ENCODE measurements around the gene CACNA1G. TPM values are rescaled to one million over a fixed set of nuclear protein-coding genes. Genes with fewer than 3 reads are reported as not detected.

CACNA1G gene
- total RNA-seq, 1 experiment from 2014 or later: not detected

DNA sequence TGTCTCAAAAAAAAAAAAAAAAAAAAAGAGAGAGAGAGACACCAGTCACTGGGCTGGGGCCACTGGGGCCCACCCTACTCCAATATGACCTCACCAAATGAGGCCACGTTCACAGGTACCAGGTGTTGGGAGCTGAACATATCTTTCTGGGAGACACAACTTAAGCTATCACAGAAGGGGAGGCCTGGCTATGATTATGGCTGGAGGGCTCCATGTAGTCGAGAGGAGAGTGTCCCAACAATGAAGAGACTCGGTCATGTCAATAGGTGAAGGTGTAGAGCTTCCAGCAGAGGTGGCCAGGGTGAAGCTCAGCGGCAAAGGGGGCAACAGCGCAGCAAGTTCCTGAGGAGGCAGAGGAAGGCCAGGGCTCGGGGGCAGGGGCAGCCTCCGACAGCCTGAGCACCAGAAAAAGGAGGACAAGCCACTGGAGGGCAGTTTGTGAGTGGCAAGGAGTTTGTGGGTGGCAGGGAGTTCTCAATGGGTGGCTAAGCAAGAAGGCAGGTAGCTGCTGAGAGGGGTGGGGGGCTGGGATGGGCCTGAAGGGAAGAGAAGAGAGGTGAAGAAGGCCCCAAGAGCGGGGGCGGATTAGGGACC is 102.2 kb downstream of the CACNA1G start:
- in situ Hi-C loops (cut with HindIII; ENCODE audit: low pct_unique_long_range_greater_than_20kb, low sequenced_read_pairs): no loop called here
- no peak for DNase-seq (ENCODE audit: low read depth, low spot score)

DNA sequence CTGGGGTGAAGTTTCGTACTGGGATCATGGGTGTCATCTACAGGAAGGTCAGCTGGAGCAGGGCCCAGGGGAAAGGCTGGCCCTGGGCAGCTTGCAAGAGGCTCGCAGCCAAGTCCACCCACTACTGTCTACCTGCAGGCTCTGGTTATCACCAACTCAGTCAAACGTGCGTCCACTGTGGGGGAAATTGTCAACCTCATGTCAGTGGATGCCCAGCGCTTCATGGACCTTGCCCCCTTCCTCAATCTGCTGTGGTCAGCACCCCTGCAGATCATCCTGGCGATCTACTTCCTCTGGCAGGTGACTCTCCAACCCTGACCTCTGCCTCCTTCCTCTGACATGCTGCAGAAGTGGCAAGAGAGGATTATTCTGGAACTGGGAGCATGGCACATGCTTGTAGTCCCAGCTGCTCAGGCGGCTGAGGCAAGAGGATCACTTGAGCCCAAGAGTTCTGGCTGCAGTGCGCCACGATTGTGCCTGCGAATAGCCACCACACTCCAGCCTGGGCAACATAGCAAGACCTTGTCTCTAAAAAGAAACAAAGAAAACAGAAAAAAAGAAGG is 103.4 kb downstream of the CACNA1G start:
- no peak for DNase-seq (ENCODE audit: low read depth, low spot score)
- in situ Hi-C loops (cut with HindIII; ENCODE audit: low pct_unique_long_range_greater_than_20kb, low sequenced_read_pairs): no loop called here

DNA sequence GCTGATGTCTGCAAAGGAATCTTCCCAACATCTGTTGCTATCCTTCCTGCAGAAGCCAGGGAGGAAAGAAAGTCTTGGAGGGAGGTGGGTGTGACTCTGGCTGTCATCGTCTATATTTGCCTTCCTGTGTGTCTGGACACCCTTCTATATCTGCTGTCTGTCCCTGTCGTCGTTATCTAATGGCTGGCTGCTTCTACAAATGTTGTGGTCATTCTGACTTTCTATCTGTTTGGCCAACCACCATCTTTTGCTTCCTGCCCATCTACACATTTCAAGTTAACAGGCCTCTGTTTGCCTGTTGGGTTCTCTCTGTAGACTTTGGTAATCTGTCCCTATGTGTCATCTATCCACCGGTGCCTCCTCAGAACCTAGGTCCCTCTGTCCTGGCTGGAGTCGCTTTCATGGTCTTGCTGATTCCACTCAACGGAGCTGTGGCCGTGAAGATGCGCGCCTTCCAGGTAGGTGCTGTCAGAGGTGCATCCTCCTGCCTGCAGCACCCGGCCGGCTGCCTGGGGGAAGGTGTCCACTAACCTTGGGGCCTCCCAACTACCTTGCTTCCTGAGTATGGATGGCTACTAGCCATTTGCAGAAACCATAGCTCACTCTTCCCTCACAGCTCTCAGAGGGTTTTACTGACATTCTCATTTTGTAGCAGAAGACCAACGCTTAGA is 104.4 kb downstream of the CACNA1G start:
- DNase-seq (ENCODE audit: low read depth, low spot score): no peak
- in situ Hi-C loops (cut with HindIII; ENCODE audit: low pct_unique_long_range_greater_than_20kb, low sequenced_read_pairs): no loop called here

DNA sequence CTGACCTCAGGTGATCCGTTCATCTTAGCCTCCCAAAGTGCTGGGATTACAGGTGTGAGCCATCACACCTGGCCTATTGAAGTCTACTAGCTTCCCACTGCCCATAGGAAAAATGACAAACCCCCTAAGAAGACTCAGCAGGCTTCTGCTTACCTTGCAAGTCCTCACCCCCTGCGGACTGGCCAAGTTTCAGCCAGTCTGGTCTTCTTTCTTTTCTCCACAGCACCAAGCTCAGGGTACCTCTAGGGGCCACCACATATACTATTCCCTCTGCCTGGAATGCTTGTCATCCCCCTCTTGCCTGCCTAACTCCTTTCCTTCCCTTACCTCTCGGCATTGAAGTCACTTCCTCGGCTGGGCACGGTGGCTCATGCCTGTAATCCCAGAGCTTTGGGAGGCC is 105.3 kb downstream of the CACNA1G start:
- in situ Hi-C loops (cut with HindIII; ENCODE audit: low pct_unique_long_range_greater_than_20kb, low sequenced_read_pairs): no loop called here
- DNase-seq (ENCODE audit: low read depth, low spot score): no peak

DNA sequence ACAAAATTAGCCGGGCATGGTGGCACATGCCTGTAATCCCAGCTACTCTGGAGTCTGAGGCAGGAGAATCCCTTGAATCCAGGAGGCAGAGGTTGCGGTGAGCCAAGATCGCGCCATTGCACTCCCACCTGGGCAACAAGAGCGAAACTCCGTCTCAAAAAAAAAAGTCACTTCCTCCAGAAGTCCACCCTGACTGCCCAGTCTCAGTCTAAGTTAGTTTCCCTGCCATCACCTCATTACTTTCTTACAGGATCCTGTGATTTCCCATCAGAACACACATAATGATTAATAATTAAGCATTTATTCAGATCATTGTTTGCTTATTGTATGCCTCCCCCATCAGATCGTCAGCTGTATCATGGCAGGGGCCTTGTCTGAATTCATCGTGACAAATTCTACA is 105.8 kb downstream of the CACNA1G start:
- DNase-seq (ENCODE audit: low read depth, low spot score): no peak
- in situ Hi-C loops (cut with HindIII; ENCODE audit: low pct_unique_long_range_greater_than_20kb, low sequenced_read_pairs): no loop called here

DNA sequence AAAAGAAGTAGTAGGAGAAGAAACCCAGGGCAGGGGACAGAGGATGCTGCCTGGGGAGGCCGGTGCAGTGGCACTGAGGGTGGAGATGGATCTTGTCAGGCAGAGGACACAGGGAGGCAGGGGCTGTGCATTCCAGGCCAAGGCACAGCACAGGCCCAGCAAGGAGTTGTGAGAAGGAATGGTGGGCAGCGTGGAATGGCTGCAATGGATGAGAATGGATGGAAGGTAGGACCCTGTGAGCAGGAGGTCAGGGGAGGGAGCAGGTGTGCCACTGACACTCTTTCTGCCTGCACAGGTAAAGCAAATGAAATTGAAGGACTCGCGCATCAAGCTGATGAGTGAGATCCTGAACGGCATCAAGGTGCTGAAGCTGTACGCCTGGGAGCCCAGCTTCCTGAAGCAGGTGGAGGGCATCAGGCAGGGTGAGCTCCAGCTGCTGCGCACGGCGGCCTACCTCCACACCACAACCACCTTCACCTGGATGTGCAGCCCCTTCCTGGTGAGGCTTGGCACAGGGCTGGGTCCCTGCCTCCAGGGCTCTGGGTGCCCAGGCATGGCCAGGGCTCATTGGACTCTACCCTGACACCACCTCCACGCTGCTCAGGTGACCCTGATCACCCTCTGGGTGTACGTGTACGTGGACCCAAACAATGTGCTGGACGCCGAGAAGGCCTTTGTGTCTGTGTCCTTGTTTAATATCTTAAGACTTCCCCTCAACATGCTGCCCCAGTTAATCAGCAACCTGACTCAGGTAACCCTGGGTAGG is 106.9 kb downstream of the CACNA1G start:
- in situ Hi-C loops (cut with HindIII; ENCODE audit: low pct_unique_long_range_greater_than_20kb, low sequenced_read_pairs): no loop called here

DNA sequence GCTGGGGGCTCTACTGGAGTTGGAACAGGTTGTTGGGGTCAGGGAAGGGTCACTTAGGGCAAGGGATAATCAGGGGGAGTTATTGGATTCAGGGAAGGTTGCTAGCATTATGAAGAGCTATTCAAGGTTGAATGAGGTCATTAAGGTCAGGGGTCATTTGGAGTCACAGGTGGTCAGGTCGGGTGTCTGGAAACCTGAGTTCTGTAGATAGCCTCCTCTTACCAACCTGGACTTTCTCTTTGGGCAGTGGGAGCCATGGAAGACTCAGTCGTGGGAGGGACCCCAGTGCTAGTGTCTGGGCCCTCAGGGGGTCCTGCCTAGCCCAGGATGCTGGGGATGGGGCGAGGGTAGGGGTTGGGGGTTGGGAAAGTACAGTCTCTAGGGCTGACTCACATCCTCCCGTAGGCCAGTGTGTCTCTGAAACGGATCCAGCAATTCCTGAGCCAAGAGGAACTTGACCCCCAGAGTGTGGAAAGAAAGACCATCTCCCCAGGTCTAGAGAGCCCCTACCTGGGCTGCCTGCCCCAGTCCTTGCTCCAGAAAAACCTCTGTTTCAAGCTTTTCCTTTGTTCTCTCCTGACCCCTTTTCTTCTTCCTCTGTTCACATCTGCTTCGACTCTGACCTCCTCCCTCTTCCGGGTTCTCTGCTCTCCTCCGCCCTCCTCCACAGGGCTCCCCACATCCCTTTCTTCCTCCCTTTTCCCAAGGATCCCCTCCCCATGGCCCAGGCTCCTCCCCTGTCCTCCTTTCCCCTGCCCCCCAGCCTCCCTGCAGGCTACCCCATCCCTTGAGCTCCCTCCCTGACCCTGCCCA is 107.7 kb downstream of the CACNA1G start:
- in situ Hi-C loops (cut with HindIII; ENCODE audit: low pct_unique_long_range_greater_than_20kb, low sequenced_read_pairs): no loop called here
- no peak for DNase-seq (ENCODE audit: low read depth, low spot score)

More for the DNA sequence above, 106.9 kb downstream of the CACNA1G start:
- DNase-seq (ENCODE audit: low read depth, low spot score): no peak

DNA sequence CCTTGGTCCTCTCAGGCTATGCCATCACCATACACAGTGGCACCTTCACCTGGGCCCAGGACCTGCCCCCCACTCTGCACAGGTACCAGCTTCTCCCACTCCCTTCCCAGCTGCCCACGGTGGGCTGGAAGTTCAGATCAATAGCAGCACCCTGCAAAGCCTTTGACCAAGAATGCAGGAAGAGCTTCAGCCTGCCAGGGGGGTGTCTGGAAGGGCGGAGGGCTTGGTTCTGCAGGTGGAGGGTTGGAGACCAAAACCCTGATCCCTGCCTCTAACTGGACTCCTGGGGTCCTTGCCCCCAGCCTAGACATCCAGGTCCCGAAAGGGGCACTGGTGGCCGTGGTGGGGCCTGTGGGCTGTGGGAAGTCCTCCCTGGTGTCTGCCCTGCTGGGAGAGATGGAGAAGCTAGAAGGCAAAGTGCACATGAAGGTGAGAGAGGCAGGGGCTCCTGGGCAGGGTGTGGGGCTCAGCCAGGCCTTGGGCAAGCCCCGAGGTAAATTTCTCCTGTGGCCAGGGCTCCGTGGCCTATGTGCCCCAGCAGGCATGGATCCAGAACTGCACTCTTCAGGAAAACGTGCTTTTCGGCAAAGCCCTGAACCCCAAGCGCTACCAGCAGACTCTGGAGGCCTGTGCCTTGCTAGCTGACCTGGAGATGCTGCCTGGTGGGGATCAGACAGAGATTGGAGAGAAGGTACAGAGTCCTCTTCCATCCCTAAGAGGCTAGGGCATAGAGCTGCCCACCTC is 108.5 kb downstream of the CACNA1G start:
- no peak for DNase-seq (ENCODE audit: low read depth, low spot score)
- in situ Hi-C loops (cut with HindIII; ENCODE audit: low pct_unique_long_range_greater_than_20kb, low sequenced_read_pairs): no loop called here

DNA sequence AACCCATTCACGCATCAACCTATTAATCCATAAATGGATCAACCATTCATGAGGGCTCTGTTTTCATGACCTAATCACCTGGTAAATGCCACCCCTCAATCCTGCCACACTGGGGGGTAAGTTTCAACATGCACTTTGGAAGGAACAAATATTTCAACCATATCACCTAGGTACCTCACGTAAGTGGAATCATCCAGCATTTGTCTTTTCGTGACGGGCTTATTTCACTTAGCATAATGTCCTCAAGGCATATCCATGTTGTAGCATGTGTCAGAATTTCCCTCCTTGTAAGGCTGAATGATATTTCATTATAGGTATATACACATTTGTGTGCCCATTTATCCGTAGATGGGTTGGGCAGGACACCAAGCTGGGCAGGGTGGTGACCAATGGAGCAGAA is 111.6 kb downstream of the CACNA1G start:
- in situ Hi-C loops (cut with HindIII; ENCODE audit: low pct_unique_long_range_greater_than_20kb, low sequenced_read_pairs): no loop called here
- DNase-seq (ENCODE audit: low read depth, low spot score): no peak

DNA sequence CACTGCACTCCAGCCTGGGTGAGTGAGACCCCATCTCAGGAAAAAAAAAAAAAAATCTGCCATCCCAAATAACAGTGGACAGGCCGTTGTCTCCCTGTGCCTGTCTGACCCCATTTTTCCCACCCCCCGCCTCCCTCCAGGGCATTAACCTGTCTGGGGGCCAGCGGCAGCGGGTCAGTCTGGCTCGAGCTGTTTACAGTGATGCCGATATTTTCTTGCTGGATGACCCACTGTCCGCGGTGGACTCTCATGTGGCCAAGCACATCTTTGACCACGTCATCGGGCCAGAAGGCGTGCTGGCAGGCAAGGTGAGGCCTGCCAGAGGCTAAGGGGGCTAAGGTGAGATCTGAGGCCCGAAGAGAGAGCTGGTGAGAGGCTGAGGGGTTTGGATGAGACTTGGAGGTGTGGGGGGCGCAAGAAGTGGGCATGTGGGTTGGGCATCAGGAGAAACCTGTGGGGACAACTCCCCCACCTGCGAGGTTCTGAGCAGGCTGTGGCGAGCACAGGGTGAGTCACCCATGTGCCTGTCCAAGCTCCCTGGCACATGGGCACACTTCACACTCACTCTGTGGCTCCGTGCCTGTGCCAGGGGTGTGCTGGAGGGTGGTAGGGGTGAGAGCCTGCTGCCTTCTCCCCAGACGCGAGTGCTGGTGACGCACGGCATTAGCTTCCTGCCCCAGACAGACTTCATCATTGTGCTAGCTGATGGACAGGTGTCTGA is 112.5 kb downstream of the CACNA1G start:
- no peak for DNase-seq (ENCODE audit: low read depth, low spot score)
- in situ Hi-C loops (cut with HindIII; ENCODE audit: low pct_unique_long_range_greater_than_20kb, low sequenced_read_pairs): no loop called here

DNA sequence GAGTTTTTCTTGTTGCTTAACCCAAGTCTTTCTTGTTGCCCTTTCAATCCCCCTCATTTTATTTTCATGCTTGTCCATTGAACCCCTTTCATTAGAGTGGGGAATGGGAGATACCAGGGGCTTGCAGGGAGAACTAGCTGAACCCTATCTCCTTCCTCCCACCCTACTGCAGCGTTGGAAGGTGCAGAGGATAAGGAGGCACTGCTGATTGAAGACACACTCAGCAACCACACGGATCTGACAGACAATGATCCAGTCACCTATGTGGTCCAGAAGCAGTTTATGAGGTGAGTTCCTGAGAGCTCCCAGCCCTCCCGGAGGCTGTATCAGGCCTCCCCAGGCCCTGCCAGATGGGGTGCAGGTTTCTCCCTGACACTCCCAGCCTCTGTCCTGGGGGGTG is 114.7 kb downstream of the CACNA1G start:
- no peak for DNase-seq (ENCODE audit: low read depth, low spot score)
- in situ Hi-C loops (cut with HindIII; ENCODE audit: low pct_unique_long_range_greater_than_20kb, low sequenced_read_pairs): no loop called here

DNA sequence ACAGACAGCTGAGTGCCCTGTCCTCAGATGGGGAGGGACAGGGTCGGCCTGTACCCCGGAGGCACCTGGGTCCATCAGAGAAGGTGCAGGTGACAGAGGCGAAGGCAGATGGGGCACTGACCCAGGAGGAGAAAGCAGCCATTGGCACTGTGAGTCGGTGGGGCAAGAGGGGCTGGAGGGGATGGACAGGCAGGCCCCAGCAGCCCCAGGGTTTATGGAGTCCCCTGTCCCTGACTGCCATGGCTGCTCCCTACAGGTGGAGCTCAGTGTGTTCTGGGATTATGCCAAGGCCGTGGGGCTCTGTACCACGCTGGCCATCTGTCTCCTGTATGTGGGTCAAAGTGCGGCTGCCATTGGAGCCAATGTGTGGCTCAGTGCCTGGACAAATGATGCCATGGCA is 115.1 kb downstream of the CACNA1G start:
- in situ Hi-C loops (cut with HindIII; ENCODE audit: low pct_unique_long_range_greater_than_20kb, low sequenced_read_pairs): no loop called here
- DNase-seq (ENCODE audit: low read depth, low spot score): no peak

DNA sequence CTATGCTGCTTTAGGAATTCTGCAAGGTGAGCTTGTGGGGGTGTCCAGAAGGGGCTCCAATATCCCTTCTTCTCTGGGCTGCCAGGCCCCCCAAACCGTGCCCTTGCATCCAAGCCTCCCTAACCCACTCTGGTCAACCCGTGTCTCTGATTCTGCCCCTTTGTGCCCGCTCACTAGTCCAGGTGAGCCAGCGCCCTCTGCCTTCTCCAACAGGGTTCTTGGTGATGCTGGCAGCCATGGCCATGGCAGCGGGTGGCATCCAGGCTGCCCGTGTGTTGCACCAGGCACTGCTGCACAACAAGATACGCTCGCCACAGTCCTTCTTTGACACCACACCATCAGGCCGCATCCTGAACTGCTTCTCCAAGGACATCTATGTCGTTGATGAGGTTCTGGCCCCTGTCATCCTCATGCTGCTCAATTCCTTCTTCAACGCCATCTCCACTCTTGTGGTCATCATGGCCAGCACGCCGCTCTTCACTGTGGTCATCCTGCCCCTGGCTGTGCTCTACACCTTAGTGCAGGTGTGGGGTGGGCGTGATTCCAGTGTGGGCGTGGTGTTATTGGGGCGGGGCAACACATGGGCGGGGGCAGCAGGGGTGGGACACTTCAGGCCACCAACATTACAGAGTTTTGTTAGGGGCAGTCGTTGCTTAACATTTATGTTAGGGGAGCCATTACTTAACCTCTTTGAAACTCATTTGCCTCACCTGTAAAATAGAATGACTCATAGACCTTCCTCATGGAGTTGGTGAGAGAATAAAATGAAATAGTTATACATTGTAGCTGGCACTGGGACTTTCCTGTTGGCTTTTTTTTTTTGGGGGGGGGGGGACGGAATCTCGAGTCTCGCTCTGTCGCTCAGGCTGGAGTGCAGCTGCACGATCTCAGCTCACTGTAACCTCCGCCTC is 115.8 kb downstream of the CACNA1G start:
- in situ Hi-C loops (cut with HindIII; ENCODE audit: low pct_unique_long_range_greater_than_20kb, low sequenced_read_pairs): no loop called here
- DNase-seq (ENCODE audit: low read depth, low spot score): no peak
